ENCODE results near the gene SYNPO. TPM values are rescaled to one million over a fixed set of nuclear protein-coding genes. Genes with fewer than 3 reads are reported as not detected.

SYNPO gene
- total RNA-seq, 1 donor from 2014 or later, result 17.8 TPM

- H3K36me3 Mint-ChIP-seq (ENCODE audit: unreplicated experiment), result no peaks in the 10 kb centered on the region
- H3K4me3 Mint-ChIP-seq (ENCODE audit: unreplicated experiment), result no peak overlapping the region
- H3K9me3 Mint-ChIP-seq (ENCODE audit: unreplicated experiment), result no peaks in the 10 kb centered on the region
- no peak overlapping the region for H3K27ac Mint-ChIP-seq (ENCODE audit: unreplicated experiment)
- no peaks in the 10 kb centered on the region for H3K27me3 Mint-ChIP-seq (ENCODE audit: unreplicated experiment)
- DNase-seq (ENCODE audit: extremely low spot score, unreplicated experiment), result no peak
- H3K4me1 Mint-ChIP-seq (ENCODE audit: unreplicated experiment), result peaks cover 63% of the 10 kb centered on the region
- no peak for TF ChIP-seq CTCF (IDR thresholded peaks at IDR 0.05)
Measured at GRCh38 chr5:150630016-150630415, 10.4 kb upstream of the SYNPO start.

GRCh38 chr5:150630461-150631325 is 9.8 kb upstream of the SYNPO start:
- Mint-ChIP-seq H3K4me3 (ENCODE audit: unreplicated experiment) (no peak overlapping the region), H3K27ac (ENCODE audit: unreplicated experiment) (no peak overlapping the region), H3K9me3 (ENCODE audit: unreplicated experiment) (no peaks in the 10 kb centered on the region), H3K27me3 (ENCODE audit: unreplicated experiment) (no peaks in the 10 kb centered on the region), H3K36me3 (ENCODE audit: unreplicated experiment) (no peaks in the 10 kb centered on the region), H3K4me1 (ENCODE audit: unreplicated experiment) (peaks cover 62% of the 10 kb centered on the region)
- no peak for DNase-seq (ENCODE audit: extremely low spot score, unreplicated experiment)
- no peak for TF ChIP-seq CTCF (IDR thresholded peaks at IDR 0.05)

- DNase-seq (ENCODE audit: extremely low spot score, unreplicated experiment), result no peak
- H3K27ac Mint-ChIP-seq (ENCODE audit: unreplicated experiment), result no peak overlapping the region
Measured at GRCh38 chr5:150631326-150631701, 9.1 kb upstream of the SYNPO start.

GRCh38 chr5:150632305-150633160 is 7.9 kb upstream of the SYNPO start:
- DNase-seq (ENCODE audit: extremely low spot score, unreplicated experiment), result no peak
- no peak for TF ChIP-seq CTCF (IDR thresholded peaks at IDR 0.05)
- Mint-ChIP-seq H3K36me3 (ENCODE audit: unreplicated experiment) (no peaks in the 10 kb centered on the region), H3K27ac (ENCODE audit: unreplicated experiment) (no peak overlapping the region), H3K4me3 (ENCODE audit: unreplicated experiment) (no peak overlapping the region), H3K27me3 (ENCODE audit: unreplicated experiment) (no peaks in the 10 kb centered on the region), H3K9me3 (ENCODE audit: unreplicated experiment) (no peaks in the 10 kb centered on the region), H3K4me1 (ENCODE audit: unreplicated experiment) (peaks cover 66% of the 10 kb centered on the region)

More at GRCh38 chr5:150631326-150631701, 9.1 kb upstream of the SYNPO start:
- H3K27me3 Mint-ChIP-seq (ENCODE audit: unreplicated experiment), result no peaks in the 10 kb centered on the region
- H3K4me1 Mint-ChIP-seq (ENCODE audit: unreplicated experiment), result peaks cover 64% of the 10 kb centered on the region
- H3K9me3 Mint-ChIP-seq (ENCODE audit: unreplicated experiment), result no peaks in the 10 kb centered on the region
- H3K4me3 Mint-ChIP-seq (ENCODE audit: unreplicated experiment), result no peak overlapping the region
- no peaks in the 10 kb centered on the region for H3K36me3 Mint-ChIP-seq (ENCODE audit: unreplicated experiment)
- TF ChIP-seq CTCF (IDR thresholded peaks at IDR 0.05), result no peak

- DNase-seq (ENCODE audit: extremely low spot score, unreplicated experiment), result no peak
- H3K4me3 Mint-ChIP-seq (ENCODE audit: unreplicated experiment), result no peak overlapping the region
- H3K27me3 Mint-ChIP-seq (ENCODE audit: unreplicated experiment), result no peaks in the 10 kb centered on the region
- H3K36me3 Mint-ChIP-seq (ENCODE audit: unreplicated experiment), result no peaks in the 10 kb centered on the region
- no peak for TF ChIP-seq CTCF (IDR thresholded peaks at IDR 0.05)
- H3K27ac Mint-ChIP-seq (ENCODE audit: unreplicated experiment), result no peak overlapping the region
- peaks cover 68% of the 10 kb centered on the region for H3K4me1 Mint-ChIP-seq (ENCODE audit: unreplicated experiment)
- no peaks in the 10 kb centered on the region for H3K9me3 Mint-ChIP-seq (ENCODE audit: unreplicated experiment)
Measured at GRCh38 chr5:150633429-150633828, 7.0 kb upstream of the SYNPO start.
